Liver (tissue), 9 donors: ENCODE data around the gene TEDC2. TPM values are rescaled to one million over a fixed set of nuclear protein-coding genes. Genes with fewer than 3 reads are reported as not detected.

Experiments
- DNase-seq: peaks from one replicate; pipeline ENCODE4 v3.0.0-alpha.2; 2017; ENCODE audit warnings: low spot score
- H3K27ac ChIP-seq, 2 donors: one replicate each; pipeline ENCODE4 v1.7.0; 2013; ENCODE audit warnings: inconsistent platforms in 2 of 2, low read length in 2 of 2, control low read depth in 1 of 2, low read depth in 1 of 2, mild to moderate bottlenecking in 1 of 2
- H3K27me3 ChIP-seq, 4 donors: one replicate each; pipeline versions ENCODE4 v1.6.1 to v1.7.0; 2013; ENCODE audit warnings: low read length in 3 of 4, inconsistent platforms in 1 of 4, mild to moderate bottlenecking in 1 of 4, moderate library complexity in 1 of 4; ENCODE audit not compliant: control insufficient read depth in 4 of 4, insufficient read depth in 4 of 4
- H3K36me3 ChIP-seq, 4 donors: one replicate each; pipeline versions ENCODE4 v1.6.1 to v1.7.0; 2013; ENCODE audit warnings: low read length in 3 of 4, mild to moderate bottlenecking in 3 of 4, low read depth in 1 of 4, moderate library complexity in 1 of 4; ENCODE audit not compliant: control insufficient read depth in 4 of 4, insufficient read depth in 3 of 4
- H3K4me1 ChIP-seq, 4 donors: one replicate each; pipeline versions ENCODE4 v1.6.1 to v1.7.0; 2013; ENCODE audit warnings: low read length in 3 of 4, mild to moderate bottlenecking in 3 of 4, moderate library complexity in 1 of 4; ENCODE audit not compliant: control insufficient read depth in 4 of 4, insufficient read depth in 4 of 4
- H3K4me3 ChIP-seq, 3 donors: one replicate each; pipeline versions ENCODE4 v1.6.1 to v1.7.0; 2013; ENCODE audit warnings: low read length in 3 of 3, control low read depth in 1 of 3, low read depth in 1 of 3, mild to moderate bottlenecking in 1 of 3
- H3K9ac ChIP-seq, 2 donors: one replicate each; pipeline ENCODE4 v1.7.0; 2013; ENCODE audit warnings: low read length in 2 of 2, mild to moderate bottlenecking in 2 of 2, moderate library complexity in 2 of 2, control low read depth in 1 of 2, low read depth in 1 of 2
- H3K9me3 ChIP-seq, 4 donors: one replicate each; pipeline versions ENCODE4 v1.6.1 to v1.7.0; 2013; ENCODE audit warnings: low read length in 3 of 4; ENCODE audit not compliant: control insufficient read depth in 4 of 4
- ATF3 ChIP-seq: IDR thresholded peaks from 2 replicates; pipeline ENCODE4 v1.6.1; 2016; ENCODE audit warnings: antibody characterized with exemption
- CTCF ChIP-seq: fragments of 150-350 bp; IDR thresholded peaks from 2 replicates; pipeline ENCODE4 v1.5.1; 2017; ENCODE audit warnings: improper control_type of control experiment, low read depth, low read length; ENCODE audit not compliant: missing input control
- EGR1 ChIP-seq, 2 donors: IDR thresholded peaks; 2 replicates each; pipeline ENCODE4 v1.6.1; 2016 to 2018; ENCODE audit warnings: antibody characterized with exemption in 2 of 2, low read depth in 2 of 2
- FOXA1 ChIP-seq: IDR thresholded peaks from 2 replicates; pipeline ENCODE4 v1.6.1; 2016; ENCODE audit warnings: antibody characterized with exemption
- FOXA2 ChIP-seq: IDR thresholded peaks from 2 replicates; pipeline ENCODE4 v1.6.1; 2016; ENCODE audit warnings: antibody characterized with exemption
- GABPA ChIP-seq, 2 donors: IDR thresholded peaks in 1 of 2; conservative IDR thresholded peaks in 1 of 2; 2 replicates each; pipeline ENCODE4 v1.6.1; 2016; ENCODE audit warnings: antibody characterized with exemption in 2 of 2, mild to moderate bottlenecking in 1 of 2, moderate library complexity in 1 of 2
- HNF4A ChIP-seq, 2 donors: conservative IDR thresholded peaks; 2 replicates each; pipeline ENCODE4 v1.6.1; 2016; ENCODE audit warnings: antibody characterized with exemption in 2 of 2, mild to moderate bottlenecking in 2 of 2
- HNF4G ChIP-seq: IDR thresholded peaks from 2 replicates; pipeline ENCODE4 v1.6.1; 2016; ENCODE audit warnings: antibody characterized with exemption
- JUND ChIP-seq, 2 donors: IDR thresholded peaks; 2 replicates each; pipeline ENCODE4 v1.6.1; 2016; ENCODE audit warnings: antibody characterized with exemption in 2 of 2
- MAX ChIP-seq: IDR thresholded peaks from 2 replicates; pipeline ENCODE4 v1.6.1; 2016; ENCODE audit warnings: antibody characterized with exemption
- NR2F2 ChIP-seq: IDR thresholded peaks from 2 replicates; pipeline ENCODE4 v1.6.1; 2016; ENCODE audit warnings: antibody characterized with exemption
- REST ChIP-seq: IDR thresholded peaks from 2 replicates; pipeline ENCODE4 v1.6.1; 2016; ENCODE audit warnings: antibody characterized with exemption, mild to moderate bottlenecking
- RXRA ChIP-seq, 2 donors: IDR thresholded peaks; 2 replicates each; pipeline ENCODE4 v1.6.1; 2017 to 2018; ENCODE audit warnings: antibody characterized with exemption in 2 of 2, mild to moderate bottlenecking in 1 of 2
- SP1 ChIP-seq: IDR thresholded peaks from 2 replicates; pipeline ENCODE4 v1.6.1; 2018; ENCODE audit warnings: antibody characterized with exemption, mild to moderate bottlenecking
- TAF1 ChIP-seq: conservative IDR thresholded peaks from 2 replicates; pipeline ENCODE4 v1.6.1; 2016; ENCODE audit warnings: antibody characterized with exemption, mild to moderate bottlenecking
- YY1 ChIP-seq: IDR thresholded peaks from 2 replicates; pipeline ENCODE4 v1.6.1; 2016; ENCODE audit warnings: antibody characterized with exemption, mild to moderate bottlenecking
- ZBTB33 ChIP-seq: IDR thresholded peaks from 2 replicates; pipeline ENCODE4 v1.6.1; 2016; ENCODE audit warnings: antibody characterized with exemption
- WGBS: extraction: QIAGEN DNeasy Blood & Tissue Kit; methylation state at CpG from one replicate; pipeline ENCODE4 v1.1.7; 2013; 5-methylcytosine and 5-hydroxymethylcytosine counted together
- polyA plus RNA-seq, 2 donors: library from polyadenylated mRNA; stranded (reverse) in 1 of 2; unstranded in 1 of 2; fragments of 200-250 nt in 1 of 2; fragments of >200 nt in 1 of 2; fragmentation: Nextera tagmentation in 1 of 2; extraction: Ambion mirVana in 1 of 2; gene quantifications; one replicate each; pipeline versions ENCODE4 v1.2.1 to v1.2.3, GENCODE V29; 2013 to 2015
- total RNA-seq, 2 donors: library from RNA; depleted of rRNA; stranded (reverse); fragments of >200 nt; gene quantifications; one replicate each; pipeline ENCODE4 v1.2.3, GENCODE V29; 2014
- donor health status: healthy.
- donor health status: healthy.
- donor health status: healthy.
- donor health status: healthy.
- donor health status: healthy.

Gene TEDC2
- total and polyA plus RNA-seq, 4 donors = 0.71 to 6.7 (median 1.1) TPM

GRCh38 chr16:2508722-2509400 lies 49.0 kb downstream of the TEDC2 start:
- Histone ChIP-seq H3K27me3 (no peaks in the 10 kb centered on the region), H3K4me3 (no peak overlapping the region), H3K36me3 (no peaks in the 10 kb centered on the region), H3K27ac (no peak overlapping the region), H3K9me3 (no peaks in the 10 kb centered on the region), H3K4me1 (peaks cover 0 to 9% (median 3%) of the 10 kb centered on the region in 4 donors), H3K9ac (no peak overlapping the region)
- WGBS = 93% methylated on average over 18 of the region's 18 CpGs
- DNase-seq = no peak
- TF ChIP-seq EGR1 (IDR thresholded peaks at IDR 0.05; ENCODE audit: low read depth in 2 of 2) (no peak), TAF1 (no peak)

GRCh38 chr16:2511128-2511800 lies 51.4 kb downstream of the TEDC2 start:
- peaks cover 3 to 26% (median 20%) of the 10 kb centered on the region in 4 donors for H3K4me1 ChIP-seq
- H3K27me3 ChIP-seq = no peaks in the 10 kb centered on the region
- H3K9ac ChIP-seq = no peak overlapping the region
- TF ChIP-seq HNF4A (conservative IDR thresholded peaks at IDR 0.05) = no peak
- TF ChIP-seq FOXA1 = no peak
- no peak for TF ChIP-seq MAX
- TF ChIP-seq RXRA (IDR thresholded peaks at IDR 0.05) = no peak
- TF ChIP-seq SP1 = no peak
- no peak for TF ChIP-seq GABPA (IDR thresholded peaks at IDR 0.05 in 1 of 2, conservative IDR thresholded peaks at IDR 0.05 in 1 of 2)
- TF ChIP-seq ZBTB33 = no peak
- no peak for TF ChIP-seq REST
- TF ChIP-seq ATF3 = no peak
- no peak for TF ChIP-seq TAF1
- TF ChIP-seq JUND (IDR thresholded peaks at IDR 0.05) = no peak
- no peak for TF ChIP-seq NR2F2
- TF ChIP-seq YY1 = no peak
- no peak for TF ChIP-seq FOXA2
- TF ChIP-seq CTCF = no peak
- no peak for TF ChIP-seq HNF4G
- DNase-seq = no peak
- no peak overlapping the region for H3K27ac ChIP-seq
- no peak overlapping the region for H3K4me3 ChIP-seq
- WGBS = 65% methylated on average over 24 of the region's 24 CpGs
- no peaks in the 10 kb centered on the region for H3K36me3 ChIP-seq
- no peaks in the 10 kb centered on the region for H3K9me3 ChIP-seq
